Gastroesophageal sphincter (tissue), 4 donors: ENCODE measurements around the gene CD6. TPM values are rescaled to one million over a fixed set of nuclear protein-coding genes. Genes with fewer than 3 reads are reported as not detected.

Experiments
- ATAC-seq: fragments of 150-250 bp; one replicate; pipeline ENCODE4 v1.9.1; 2016; ENCODE audit warnings: mild to moderate bottlenecking, moderate library complexity
- H3K27ac ChIP-seq, 4 donors: fragments of 200-600 bp; sonication (generic) in 3 of 4; 1 replicate in 3 of 4; 2 replicates in 1 of 4; pipeline ENCODE4 v1.5.1; 2016 to 2019
- H3K27me3 ChIP-seq: fragments of 200-600 bp; sonication (generic); one replicate; pipeline ENCODE4 v1.5.1; 2019
- H3K36me3 ChIP-seq, 2 donors: fragments of 200-600 bp; sonication (generic); one replicate each; pipeline ENCODE4 v1.5.1; 2019; ENCODE audit warnings: control low read depth in 1 of 2
- H3K4me1 ChIP-seq, 3 donors: fragments of 200-600 bp; sonication (generic); 1 replicate in 2 of 3; 2 replicates in 1 of 3; pipeline ENCODE4 v1.5.1; 2016 to 2019; ENCODE audit warnings: control low read depth in 2 of 3
- H3K4me3 ChIP-seq, 2 donors: fragments of 200-600 bp; sonication (generic); one replicate each; pipeline ENCODE4 v1.5.1; 2019; ENCODE audit warnings: mild to moderate bottlenecking in 1 of 2, moderate library complexity in 1 of 2
- H3K9me3 ChIP-seq, 3 donors: fragments of 200-600 bp; sonication (generic); one replicate each; pipeline ENCODE4 v1.5.1; 2017 to 2019; ENCODE audit warnings: control low read depth in 2 of 3
- EP300 ChIP-seq: sonication (generic); formaldehyde crosslinking; IDR thresholded peaks from one replicate; pipeline ENCODE4 v1.6.1; 2017; ENCODE audit warnings: antibody characterized with exemption, mild to moderate bottlenecking
- POLR2A ChIP-seq, 2 donors: fragments of 450-650 bp; IDR thresholded peaks; one replicate each; pipeline ENCODE4 v1.6.1; 2017; ENCODE audit warnings: antibody characterized with exemption in 2 of 2, mild to moderate bottlenecking in 2 of 2, moderate library complexity in 1 of 2
- POLR2AphosphoS5 ChIP-seq: sonication (generic); formaldehyde crosslinking; IDR thresholded peaks from one replicate; pipeline ENCODE4 v1.6.1; 2017; ENCODE audit warnings: antibody characterized with exemption
- WGBS, 2 donors: methylation state at CpG; one replicate each; pipeline ENCODE4 v1.1.5; 2018; ENCODE audit warnings: low coverage in 1 of 2; 5-methylcytosine and 5-hydroxymethylcytosine counted together
- total RNA-seq, 4 donors: library from RNA; depleted of rRNA; stranded (reverse); fragments of >200 nt; gene quantifications; one replicate each; pipeline ENCODE4 v1.1.0, GENCODE V29; 2016
- TF ChIP-seq, protein P1 (sequence below), 4 experiments: fragments of 200-600 bp in 2 of 4; fragments of 450-650 bp in 2 of 4; sonication (generic) in 1 of 4; IDR thresholded peaks; one replicate each; pipeline ENCODE4 v1.5.1; 2017 to 2019; ENCODE audit warnings: antibody characterized with exemption in 4 of 4, mild to moderate bottlenecking in 2 of 4, moderate library complexity in 2 of 4

Gene CD6
- total RNA-seq, 4 donors from 2014 or later = 0.15 to 2.7 (median 0.35) TPM; not detected in 1

DNA sequence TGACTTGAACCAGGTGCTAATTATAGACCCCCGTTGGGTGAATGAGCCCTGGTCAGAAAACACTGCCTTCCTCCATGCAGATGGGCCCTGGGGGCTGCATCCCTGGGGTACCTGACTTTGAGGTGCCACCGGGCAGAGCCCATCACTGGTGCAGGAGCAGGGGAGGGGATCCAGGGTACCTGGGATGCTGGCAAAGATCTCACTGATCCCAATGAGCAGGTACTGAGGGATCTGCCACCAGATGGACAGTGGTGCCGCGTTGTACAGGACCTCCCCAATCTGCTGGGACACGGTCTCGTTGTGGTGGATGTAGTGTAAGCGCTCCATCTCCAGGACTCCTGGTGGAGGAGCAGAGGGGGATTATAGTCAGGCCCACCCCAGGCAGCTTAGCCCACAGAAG, 32.2 kb upstream of the CD6 start:
- WGBS, 2 donors = 80 to 83% methylated on average over 2 of the region's 7 CpGs
- H3K27me3 ChIP-seq = peaks cover 2% of the 10 kb centered on the region
- TF ChIP-seq EP300 (no peak), POLR2A (IDR thresholded peaks at IDR 0.05) (no peak), POLR2AphosphoS5 (no peak)
- TF ChIP-seq, protein P1, sequence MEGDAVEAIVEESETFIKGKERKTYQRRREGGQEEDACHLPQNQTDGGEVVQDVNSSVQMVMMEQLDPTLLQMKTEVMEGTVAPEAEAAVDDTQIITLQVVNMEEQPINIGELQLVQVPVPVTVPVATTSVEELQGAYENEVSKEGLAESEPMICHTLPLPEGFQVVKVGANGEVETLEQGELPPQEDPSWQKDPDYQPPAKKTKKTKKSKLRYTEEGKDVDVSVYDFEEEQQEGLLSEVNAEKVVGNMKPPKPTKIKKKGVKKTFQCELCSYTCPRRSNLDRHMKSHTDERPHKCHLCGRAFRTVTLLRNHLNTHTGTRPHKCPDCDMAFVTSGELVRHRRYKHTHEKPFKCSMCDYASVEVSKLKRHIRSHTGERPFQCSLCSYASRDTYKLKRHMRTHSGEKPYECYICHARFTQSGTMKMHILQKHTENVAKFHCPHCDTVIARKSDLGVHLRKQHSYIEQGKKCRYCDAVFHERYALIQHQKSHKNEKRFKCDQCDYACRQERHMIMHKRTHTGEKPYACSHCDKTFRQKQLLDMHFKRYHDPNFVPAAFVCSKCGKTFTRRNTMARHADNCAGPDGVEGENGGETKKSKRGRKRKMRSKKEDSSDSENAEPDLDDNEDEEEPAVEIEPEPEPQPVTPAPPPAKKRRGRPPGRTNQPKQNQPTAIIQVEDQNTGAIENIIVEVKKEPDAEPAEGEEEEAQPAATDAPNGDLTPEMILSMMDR (IDR thresholded peaks at IDR 0.05) = no peak

DNA sequence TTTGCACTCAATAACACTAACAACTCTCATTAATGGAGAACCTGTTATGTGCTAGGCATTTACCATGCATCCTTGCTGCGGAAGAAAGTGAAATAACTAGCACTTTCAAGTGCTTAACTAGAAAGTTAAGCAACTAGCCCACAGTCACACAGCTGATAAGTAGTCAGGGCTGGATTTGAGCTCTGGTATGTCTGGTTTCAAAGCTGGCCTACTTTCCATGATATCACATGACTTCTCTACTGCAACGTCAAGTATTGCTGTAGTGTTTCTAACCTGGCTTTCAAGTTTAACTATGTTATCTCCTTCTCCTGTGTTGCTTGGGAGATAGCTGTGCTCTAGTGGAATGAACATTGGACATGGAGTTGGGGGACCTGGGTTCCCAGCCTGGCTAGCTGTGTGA, 31.6 kb upstream of the CD6 start:
- H3K27ac ChIP-seq = no peak overlapping the region
- peaks cover 0 to 80% of the 10 kb centered on the region in 2 donors for H3K36me3 ChIP-seq
- ATAC-seq = no peak
- H3K9me3 ChIP-seq = no peaks in the 10 kb centered on the region
- TF ChIP-seq EP300 = no peak
- TF ChIP-seq POLR2A (IDR thresholded peaks at IDR 0.05) = no peak
- TF ChIP-seq, protein P1 (IDR thresholded peaks at IDR 0.05) = no peak
- TF ChIP-seq POLR2AphosphoS5 = no peak
- WGBS, 2 donors = 50 to 67% methylated on average over 2 of the region's 2 CpGs
- H3K4me1 ChIP-seq = no peaks in the 10 kb centered on the region
- H3K27me3 ChIP-seq = no peaks in the 10 kb centered on the region
- no peak overlapping the region for H3K4me3 ChIP-seq

More for the DNA sequence above, 32.2 kb upstream of the CD6 start:
- H3K4me3 ChIP-seq = no peak overlapping the region
- H3K9me3 ChIP-seq = no peaks in the 10 kb centered on the region
- no peaks in the 10 kb centered on the region for H3K4me1 ChIP-seq
- no peak for ATAC-seq
- H3K27ac ChIP-seq = no peak overlapping the region
- peaks cover 0 to 75% of the 10 kb centered on the region in 2 donors for H3K36me3 ChIP-seq

DNA sequence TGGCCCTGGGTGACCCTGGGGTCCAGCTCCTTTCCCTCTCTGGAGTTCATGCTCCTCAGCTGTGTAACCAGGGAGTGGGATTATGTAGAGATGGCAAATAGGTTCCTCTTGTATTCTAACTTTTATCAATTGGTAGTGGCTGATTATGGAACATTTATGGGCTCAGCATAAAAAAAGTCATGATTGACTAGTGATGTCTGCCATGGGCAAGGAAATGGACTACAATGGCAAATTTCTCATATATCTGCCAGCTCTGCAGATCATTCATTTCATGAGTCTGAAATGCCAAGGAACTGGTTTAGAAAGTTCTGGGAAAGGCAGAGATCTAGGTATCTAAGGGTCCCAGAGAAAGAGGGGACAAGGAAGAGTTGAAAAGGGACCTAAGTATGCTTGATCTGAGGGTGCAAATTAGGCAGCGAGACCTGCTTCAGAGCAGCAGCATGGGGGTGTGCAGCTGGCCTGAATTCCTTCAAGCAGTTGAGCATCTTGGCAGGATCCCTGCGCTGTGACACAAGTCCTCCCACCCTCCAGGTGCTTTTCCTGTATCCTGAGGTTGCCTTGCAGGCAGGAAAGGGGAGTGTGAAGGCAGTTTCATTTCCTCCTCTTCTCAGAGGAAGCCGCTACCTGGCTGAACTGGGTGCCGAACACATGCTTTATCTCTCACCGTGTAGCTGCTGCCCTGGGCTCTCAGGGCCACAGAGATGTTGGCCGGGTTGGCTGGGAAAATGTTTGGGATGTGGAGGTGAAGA, 29.9 kb upstream of the CD6 start:
- peaks cover 0 to 94% of the 10 kb centered on the region in 2 donors for H3K36me3 ChIP-seq
- H3K4me1 ChIP-seq = no peaks in the 10 kb centered on the region
- 100% methylated on average over 2 of the region's 6 CpGs for WGBS, 2 donors
- H3K9me3 ChIP-seq = no peaks in the 10 kb centered on the region
- TF ChIP-seq POLR2A (IDR thresholded peaks at IDR 0.05) (no peak), POLR2AphosphoS5 (no peak), EP300 (no peak)
- TF ChIP-seq, protein P1 (IDR thresholded peaks at IDR 0.05) = no peak
- no peak overlapping the region for H3K4me3 ChIP-seq
- H3K27ac ChIP-seq = no peak overlapping the region
- H3K27me3 ChIP-seq = no peaks in the 10 kb centered on the region
- no peak for ATAC-seq

DNA sequence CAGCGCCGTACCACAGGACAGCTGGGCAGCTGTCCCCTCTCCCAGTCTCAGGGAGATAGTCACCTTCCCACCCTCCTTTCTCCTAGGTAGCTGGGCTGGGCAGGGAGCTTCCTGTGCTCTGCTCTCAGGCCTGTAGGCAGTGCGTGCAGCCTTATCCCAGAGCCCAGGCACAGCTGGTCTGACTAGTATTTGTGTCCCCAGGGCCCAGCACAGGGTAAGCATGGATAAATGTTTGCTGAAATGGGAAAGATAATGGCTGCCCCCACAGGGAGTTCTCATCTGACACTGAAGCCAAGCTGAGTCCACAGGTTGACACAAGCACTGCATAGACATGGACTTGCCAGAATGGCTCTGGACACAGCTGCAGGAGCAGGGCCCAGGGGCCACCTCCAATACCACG, 29.3 kb upstream of the CD6 start:
- Histone ChIP-seq H3K4me3 (no peak overlapping the region), H3K4me1 (no peaks in the 10 kb centered on the region), H3K36me3 (peaks cover 0 to 93% of the 10 kb centered on the region in 2 donors), H3K9me3 (no peaks in the 10 kb centered on the region), H3K27me3 (no peaks in the 10 kb centered on the region), H3K27ac (peak overlapping the region in 1 of 4 donors; percentile 20)
- ATAC-seq = no peak
- TF ChIP-seq, protein P1 (IDR thresholded peaks at IDR 0.05) = no peak
- TF ChIP-seq EP300 (no peak), POLR2A (IDR thresholded peaks at IDR 0.05) (no peak), POLR2AphosphoS5 (no peak)
- no CpG with 5 or more reads among the region's 4 CpGs for WGBS, 2 donors

DNA sequence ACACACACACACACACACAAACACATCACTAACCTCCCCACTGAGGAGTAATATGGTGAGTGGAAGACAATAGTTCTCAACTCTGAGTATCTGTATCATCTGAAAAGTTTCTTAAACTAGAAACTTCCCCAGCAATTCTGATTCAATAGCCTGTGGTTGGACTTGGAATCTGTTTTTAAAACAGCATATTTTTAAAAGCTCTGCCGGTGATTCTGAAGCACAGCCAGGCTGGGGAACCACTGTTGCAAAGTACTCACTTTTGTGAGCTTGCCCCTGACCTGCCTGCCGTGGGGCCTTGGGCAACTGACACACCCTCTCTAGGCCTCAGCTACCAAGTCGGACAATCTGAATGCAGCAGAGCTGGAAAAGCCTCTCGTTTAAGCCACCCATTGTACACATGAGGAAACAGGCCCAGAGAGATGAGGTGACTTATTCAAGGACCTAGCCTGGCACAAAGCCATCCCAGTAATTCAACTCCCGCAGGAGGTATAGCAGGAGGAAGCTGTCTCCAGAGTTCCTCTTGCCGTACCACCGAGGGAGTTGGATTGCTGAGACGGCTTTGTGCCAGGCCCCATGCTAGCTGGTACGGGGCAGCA, 28.4 kb upstream of the CD6 start:
- TF ChIP-seq, protein P1 (IDR thresholded peaks at IDR 0.05) = no peak
- TF ChIP-seq POLR2AphosphoS5 = no peak
- TF ChIP-seq POLR2A (IDR thresholded peaks at IDR 0.05) = no peak
- no peak for TF ChIP-seq EP300
- Histone ChIP-seq H3K27ac (no peak overlapping the region), H3K36me3 (peaks cover 0 to 84% of the 10 kb centered on the region in 2 donors), H3K4me1 (peaks cover 0 to 7% (median 0%) of the 10 kb centered on the region in 3 donors), H3K4me3 (no peak overlapping the region), H3K9me3 (no peaks in the 10 kb centered on the region), H3K27me3 (no peaks in the 10 kb centered on the region)
- ATAC-seq = no peak
- WGBS, 2 donors = 48 to 73% methylated on average over 3 to 6 of the region's 9 CpGs
